ENCODE results near the gene MRPS10.

DNA sequence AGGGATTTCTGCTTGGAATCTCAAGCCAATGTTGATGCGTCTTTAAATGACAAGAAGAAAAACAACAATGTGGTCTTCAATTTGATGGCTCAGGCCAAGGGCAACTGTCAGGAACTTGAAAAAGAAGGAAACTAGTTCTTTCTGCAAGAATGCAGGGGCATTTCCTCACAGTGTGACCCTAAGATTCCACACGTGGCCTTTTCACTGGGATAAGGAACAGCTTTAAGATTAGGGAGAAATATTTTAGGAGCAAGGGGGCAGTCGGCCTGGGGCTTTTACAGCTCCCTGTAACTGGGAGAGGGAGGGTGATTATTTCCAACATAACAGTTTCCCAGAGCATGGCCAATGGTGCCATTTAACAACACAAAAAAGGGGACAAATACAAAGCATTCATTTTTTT is 39.4 kb upstream of the MRPS10 start:
- TF ChIP-seq POLR2AphosphoS5 (IDR thresholded peaks at IDR 0.05) (no peak), EP300 (IDR thresholded peaks at IDR 0.05) (no peak), POLR2A (IDR thresholded peaks at IDR 0.05) (no peak)
- TF ChIP-seq, protein P1, sequence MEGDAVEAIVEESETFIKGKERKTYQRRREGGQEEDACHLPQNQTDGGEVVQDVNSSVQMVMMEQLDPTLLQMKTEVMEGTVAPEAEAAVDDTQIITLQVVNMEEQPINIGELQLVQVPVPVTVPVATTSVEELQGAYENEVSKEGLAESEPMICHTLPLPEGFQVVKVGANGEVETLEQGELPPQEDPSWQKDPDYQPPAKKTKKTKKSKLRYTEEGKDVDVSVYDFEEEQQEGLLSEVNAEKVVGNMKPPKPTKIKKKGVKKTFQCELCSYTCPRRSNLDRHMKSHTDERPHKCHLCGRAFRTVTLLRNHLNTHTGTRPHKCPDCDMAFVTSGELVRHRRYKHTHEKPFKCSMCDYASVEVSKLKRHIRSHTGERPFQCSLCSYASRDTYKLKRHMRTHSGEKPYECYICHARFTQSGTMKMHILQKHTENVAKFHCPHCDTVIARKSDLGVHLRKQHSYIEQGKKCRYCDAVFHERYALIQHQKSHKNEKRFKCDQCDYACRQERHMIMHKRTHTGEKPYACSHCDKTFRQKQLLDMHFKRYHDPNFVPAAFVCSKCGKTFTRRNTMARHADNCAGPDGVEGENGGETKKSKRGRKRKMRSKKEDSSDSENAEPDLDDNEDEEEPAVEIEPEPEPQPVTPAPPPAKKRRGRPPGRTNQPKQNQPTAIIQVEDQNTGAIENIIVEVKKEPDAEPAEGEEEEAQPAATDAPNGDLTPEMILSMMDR (IDR thresholded peaks at IDR 0.05) = no peak

Data from stomach (tissue), 4 donors.